HPDE6-E6E7 (cell line): ENCODE results near the gene C2CD3.
A peak's percentile ranks its signal among the peaks of the same experiment; 100 is the strongest.
"Not testable (repeated sequence)": the region's sequence is repeated elsewhere in the genome, so short reads cannot be mapped to it uniquely, and the experiment has no call there.

Experiments used
- DNase-seq: peaks from one replicate; pipeline ENCODE4 v3.0.0; 2011; ENCODE audit warnings: missing footprints; ENCODE audit errors: extremely low spot score

Gene C2CD3

GRCh38 chr11:74004759-74005615 lies 165.8 kb downstream of the C2CD3 start:
- no peak for DNase-seq

GRCh38 chr11:74004046-74004695 lies 166.6 kb downstream of the C2CD3 start:
- no peak for DNase-seq

- DNase-seq: no peak
Observed at GRCh38 chr11:74002832-74003231, 168.0 kb downstream of the C2CD3 start.

GRCh38 chr11:74001822-74002286 lies 168.9 kb downstream of the C2CD3 start:
- no peak for DNase-seq

- DNase-seq: no peak
Observed at GRCh38 chr11:74000307-74001133, 170.3 kb downstream of the C2CD3 start.

- no peak for DNase-seq
Observed at GRCh38 chr11:73999581-74000306, 171.1 kb downstream of the C2CD3 start.

GRCh38 chr11:73998846-73999575 lies 171.8 kb downstream of the C2CD3 start:
- DNase-seq: no peak

- no peak for DNase-seq
Observed at GRCh38 chr11:73997120-73997770, 173.6 kb downstream of the C2CD3 start.

GRCh38 chr11:73996161-73996747 lies 174.5 kb downstream of the C2CD3 start:
- DNase-seq: no peak

GRCh38 chr11:73995731-73996130 lies 175.1 kb downstream of the C2CD3 start:
- no peak for DNase-seq

GRCh38 chr11:73995247-73995646 lies 175.6 kb downstream of the C2CD3 start:
- no peak for DNase-seq

- DNase-seq: no peak
Observed at GRCh38 chr11:73991471-73992006, 179.3 kb downstream of the C2CD3 start.

- no peak for DNase-seq
Observed at GRCh38 chr11:73990730-73991129, 180.1 kb downstream of the C2CD3 start.

GRCh38 chr11:73989156-73989555 lies 181.6 kb downstream of the C2CD3 start:
- DNase-seq: no peak

GRCh38 chr11:73988227-73988626 lies 182.6 kb downstream of the C2CD3 start:
- no peak for DNase-seq

GRCh38 chr11:73985661-73986060 lies 185.1 kb downstream of the C2CD3 start:
- not testable (repeated sequence) for DNase-seq

GRCh38 chr11:73983741-73984538 lies 186.9 kb downstream of the C2CD3 start:
- DNase-seq: no peak

- peak; percentile 98 for DNase-seq
Observed at GRCh38 chr11:73982990-73983740, 187.6 kb downstream of the C2CD3 start.
